Measurements from ENCODE around the gene RFT1.
A peak's percentile ranks its signal among the peaks of the same experiment; 100 is the strongest.

The RFT1 gene

GRCh38 chr3:53150247-53151085 lies 20.2 kb upstream of the RFT1 start:
- no peak for DNase-seq (ENCODE audit: low spot score)

GRCh38 chr3:53149699-53150098 lies 19.5 kb upstream of the RFT1 start:
- DNase-seq (ENCODE audit: low spot score) = no peak

GRCh38 chr3:53149006-53149690 lies 18.9 kb upstream of the RFT1 start:
- no peak for DNase-seq (ENCODE audit: low spot score)

- no peak for DNase-seq (ENCODE audit: low spot score)
These were observed 17.7 kb upstream of the RFT1 start for GRCh38 chr3:53147903-53148400.

GRCh38 chr3:53147151-53147902 lies 17.1 kb upstream of the RFT1 start:
- no peak for DNase-seq (ENCODE audit: low spot score)

GRCh38 chr3:53146319-53146891 lies 16.2 kb upstream of the RFT1 start:
- DNase-seq (ENCODE audit: low spot score) = no peak

- DNase-seq (ENCODE audit: low spot score) = no peak
These were observed 15.5 kb upstream of the RFT1 start for GRCh38 chr3:53145713-53146080.

GRCh38 chr3:53144862-53145712 lies 14.9 kb upstream of the RFT1 start:
- no peak for DNase-seq (ENCODE audit: low spot score)

- DNase-seq (ENCODE audit: low spot score) = no peak
These were observed 14.2 kb upstream of the RFT1 start for GRCh38 chr3:53144446-53144845.

- DNase-seq (ENCODE audit: low spot score) = no peak
These were observed 12.8 kb upstream of the RFT1 start for GRCh38 chr3:53142986-53143385.

- no peak for DNase-seq (ENCODE audit: low spot score)
These were observed 10.9 kb upstream of the RFT1 start for GRCh38 chr3:53140847-53141845.

GRCh38 chr3:53139906-53140846 lies 9.9 kb upstream of the RFT1 start:
- DNase-seq (ENCODE audit: low spot score) = no peak

GRCh38 chr3:53137835-53138446 lies 7.7 kb upstream of the RFT1 start:
- no peak for DNase-seq (ENCODE audit: low spot score)

- DNase-seq (ENCODE audit: low spot score) = no peak
These were observed 7.0 kb upstream of the RFT1 start for GRCh38 chr3:53137221-53137620.

- DNase-seq (ENCODE audit: low spot score) = peak; percentile 90
These were observed 4.5 kb upstream of the RFT1 start for GRCh38 chr3:53134631-53135232.

GRCh38 chr3:53132347-53132746 lies 2.1 kb upstream of the RFT1 start:
- no peak for DNase-seq (ENCODE audit: low spot score)

- DNase-seq (ENCODE audit: low spot score) = no peak
These were observed 861 bp upstream of the RFT1 start for GRCh38 chr3:53131096-53131495.

GRCh38 chr3:53129344-53129743 lies 891 bp downstream of the RFT1 start:
- no peak for DNase-seq (ENCODE audit: low spot score)
